Endothelial cell of umbilical vein (primary cell): ENCODE measurements around the gene MYO6.

ENCODE experiments used
- EZH2 ChIP-seq: IDR thresholded peaks from 2 replicates; pipeline ENCODE4 v1.6.1; 2012; ENCODE audit warnings: borderline replicate concordance, low read depth, mild to moderate bottlenecking, moderate library complexity, low read length, inconsistent platforms; ENCODE audit not compliant: severe bottlenecking
- GATA2 ChIP-seq: IDR thresholded peaks from 2 replicates; pipeline ENCODE4 v1.7.0; 2011; ENCODE audit warnings: low read depth, mild to moderate bottlenecking, moderate library complexity, mixed read lengths, low read length; ENCODE audit not compliant: insufficient read length, insufficient read depth
- JUN ChIP-seq: IDR thresholded peaks from 2 replicates; pipeline ENCODE4 v1.6.1; 2011; ENCODE audit warnings: borderline replicate concordance, low read depth; ENCODE audit not compliant: insufficient read length, insufficient read depth
- MYC ChIP-seq: IDR thresholded peaks from one replicate; pipeline ENCODE4 v1.6.1; 2011; ENCODE audit warnings: mild to moderate bottlenecking, low read depth, low read length
- POLR2A ChIP-seq: IDR thresholded peaks from 2 replicates; pipeline ENCODE4 v1.6.1; 2012; ENCODE audit warnings: low read depth, mild to moderate bottlenecking, control low read depth, low read length
- POLR2AphosphoS5 ChIP-seq: IDR thresholded peaks from 2 replicates; pipeline ENCODE4 v1.6.1; 2012; ENCODE audit warnings: low read depth, mild to moderate bottlenecking, control low read depth, low read length, moderate library complexity; ENCODE audit not compliant: insufficient read depth
- TF ChIP-seq, protein P1 (sequence below), 2 donors: IDR thresholded peaks; 1 replicate in 1 of 2; 2 replicates in 1 of 2; pipeline ENCODE4 v1.5.1; 2011; ENCODE audit warnings: low read length in 2 of 2, mild to moderate bottlenecking in 2 of 2, moderate library complexity in 2 of 2, control low read depth in 1 of 2, inconsistent platforms in 1 of 2, low read depth in 1 of 2; ENCODE audit not compliant: insufficient read depth in 1 of 2; ENCODE audit errors: extremely low read depth in 1 of 2
- TF ChIP-seq, protein P2 (sequence below): IDR thresholded peaks from 2 replicates; pipeline ENCODE4 v1.6.1; 2011; ENCODE audit not compliant: insufficient read depth, insufficient read length

DNA sequence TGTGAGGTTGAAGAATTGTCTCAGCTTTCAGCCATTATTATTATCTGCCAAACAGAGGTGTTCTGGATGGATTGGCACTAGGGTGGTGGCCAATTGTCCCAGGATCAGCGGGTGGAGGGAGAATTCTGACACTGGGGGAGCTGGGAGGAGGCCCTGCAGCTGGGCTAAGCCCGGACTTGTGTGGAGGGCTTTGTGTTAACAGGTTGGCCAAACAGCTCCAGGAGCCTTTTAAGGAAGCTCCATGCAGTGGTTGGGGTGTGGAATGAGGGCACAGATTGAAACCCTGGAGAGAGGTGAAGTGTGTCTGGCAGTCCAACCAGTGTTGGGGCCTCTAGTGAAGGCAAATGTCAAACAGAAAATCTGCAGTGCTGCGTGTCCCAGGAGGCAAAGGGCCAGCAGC is 187.6 kb downstream of the MYO6 start:
- TF ChIP-seq, protein P1, sequence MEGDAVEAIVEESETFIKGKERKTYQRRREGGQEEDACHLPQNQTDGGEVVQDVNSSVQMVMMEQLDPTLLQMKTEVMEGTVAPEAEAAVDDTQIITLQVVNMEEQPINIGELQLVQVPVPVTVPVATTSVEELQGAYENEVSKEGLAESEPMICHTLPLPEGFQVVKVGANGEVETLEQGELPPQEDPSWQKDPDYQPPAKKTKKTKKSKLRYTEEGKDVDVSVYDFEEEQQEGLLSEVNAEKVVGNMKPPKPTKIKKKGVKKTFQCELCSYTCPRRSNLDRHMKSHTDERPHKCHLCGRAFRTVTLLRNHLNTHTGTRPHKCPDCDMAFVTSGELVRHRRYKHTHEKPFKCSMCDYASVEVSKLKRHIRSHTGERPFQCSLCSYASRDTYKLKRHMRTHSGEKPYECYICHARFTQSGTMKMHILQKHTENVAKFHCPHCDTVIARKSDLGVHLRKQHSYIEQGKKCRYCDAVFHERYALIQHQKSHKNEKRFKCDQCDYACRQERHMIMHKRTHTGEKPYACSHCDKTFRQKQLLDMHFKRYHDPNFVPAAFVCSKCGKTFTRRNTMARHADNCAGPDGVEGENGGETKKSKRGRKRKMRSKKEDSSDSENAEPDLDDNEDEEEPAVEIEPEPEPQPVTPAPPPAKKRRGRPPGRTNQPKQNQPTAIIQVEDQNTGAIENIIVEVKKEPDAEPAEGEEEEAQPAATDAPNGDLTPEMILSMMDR (IDR thresholded peaks at IDR 0.05; ENCODE audit: extremely low read depth in 1 of 2, insufficient read depth in 1 of 2, low read depth in 1 of 2, low read length in 2 of 2): no peak
- TF ChIP-seq EZH2: no peak
- TF ChIP-seq POLR2AphosphoS5: no peak
- TF ChIP-seq JUN: no peak
- no peak for TF ChIP-seq GATA2
- no peak for TF ChIP-seq MYC
- TF ChIP-seq POLR2A: no peak
- TF ChIP-seq, protein P2, sequence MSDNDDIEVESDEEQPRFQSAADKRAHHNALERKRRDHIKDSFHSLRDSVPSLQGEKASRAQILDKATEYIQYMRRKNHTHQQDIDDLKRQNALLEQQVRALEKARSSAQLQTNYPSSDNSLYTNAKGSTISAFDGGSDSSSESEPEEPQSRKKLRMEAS: no peak
